ENCODE data around the gene CAVIN4.

- TF ChIP-seq GATA2 (IDR thresholded peaks at IDR 0.05; ENCODE audit: low read depth, low read length) (no peak), GATA3 (IDR thresholded peaks at IDR 0.05; ENCODE audit: low read depth, low read length) (no peak)
Observed at GRCh38 chr9:100584951-100585350, 7.1 kb downstream of the CAVIN4 start.
